Loucy (cell line): ENCODE results near the gene TREX2.

ENCODE experiments used
- CTCF ChIP-seq: fragments of 200-600 bp; sonication (generic); conservative IDR thresholded peaks from 2 replicates; pipeline ENCODE4 v1.5.1; 2014; ENCODE audit warnings: mild to moderate bottlenecking, antibody characterized with exemption, low read length
- EZH2phosphoT487 ChIP-seq: fragments of 200-600 bp; IDR thresholded peaks from 2 replicates; pipeline ENCODE4 v1.6.1; 2018; ENCODE audit warnings: antibody characterized with exemption, mild to moderate bottlenecking, moderate library complexity, borderline replicate concordance

GRCh38 chrX:153475751-153476281, 30.0 kb upstream of the TREX2 start:
- no peak for TF ChIP-seq CTCF
- no peak for TF ChIP-seq EZH2phosphoT487
